Mesendoderm (in vitro differentiated cells): ENCODE measurements around the gene UBE2D2.
"Not testable (repeated sequence)": the region's sequence is repeated elsewhere in the genome, so short reads cannot be mapped to it uniquely, and the experiment has no call there.

Experiments
- DNase-seq: peaks from one replicate; pipeline ENCODE4 v3.0.0; 2013
- H2AK5ac ChIP-seq: 2 replicates; pipeline ENCODE4 v1.6.1; 2013; ENCODE audit warnings: low read length, inconsistent platforms
- H2BK120ac ChIP-seq: 2 replicates; pipeline ENCODE4 v1.6.1; 2013; ENCODE audit warnings: low read depth, mild to moderate bottlenecking, low read length, moderate library complexity, mixed read lengths
- H2BK15ac ChIP-seq: replicated peaks from 2 replicates; pipeline ENCODE4 v1.6.1; 2013; ENCODE audit warnings: low read depth, mild to moderate bottlenecking, moderate library complexity
- H2BK5ac ChIP-seq: 2 replicates; pipeline ENCODE4 v1.6.1; 2013; ENCODE audit warnings: low read length, inconsistent platforms
- H3K18ac ChIP-seq: 2 replicates; pipeline ENCODE4 v1.6.1; 2013; ENCODE audit warnings: mild to moderate bottlenecking, low read length, mixed read lengths
- H3K23ac ChIP-seq: one replicate; pipeline ENCODE4 v1.6.1; 2013; ENCODE audit warnings: low read length
- H3K27ac ChIP-seq: 2 replicates; pipeline ENCODE4 v1.5.1; 2013; ENCODE audit warnings: low read depth, mild to moderate bottlenecking, inconsistent platforms, low read length, moderate library complexity
- H3K27me3 ChIP-seq: 2 replicates; pipeline ENCODE4 v1.6.1; 2013; ENCODE audit warnings: low read length, control low read depth, mild to moderate bottlenecking, inconsistent platforms; ENCODE audit not compliant: insufficient read depth, poor library complexity
- H3K36me3 ChIP-seq: 2 replicates; pipeline ENCODE4 v1.6.1; 2013; ENCODE audit warnings: low read length, inconsistent platforms; ENCODE audit not compliant: control insufficient read depth, insufficient read depth
- H3K4ac ChIP-seq: one replicate; pipeline ENCODE4 v1.6.1; 2013; ENCODE audit warnings: low read depth, mild to moderate bottlenecking, low read length, moderate library complexity
- H3K4me1 ChIP-seq: 2 replicates; pipeline ENCODE4 v1.6.1; 2013; ENCODE audit warnings: low read depth, low read length, inconsistent platforms; ENCODE audit not compliant: control insufficient read depth
- H3K4me2 ChIP-seq: 2 replicates; pipeline ENCODE4 v1.6.1; 2013; ENCODE audit warnings: low read length
- H3K4me3 ChIP-seq: 2 replicates; pipeline ENCODE4 v1.5.1; 2013; ENCODE audit warnings: mild to moderate bottlenecking, low read length
- H3K56ac ChIP-seq: one replicate; pipeline ENCODE4 v1.6.1; 2013; ENCODE audit warnings: low read length
- H3K79me1 ChIP-seq: 2 replicates; pipeline ENCODE4 v1.6.1; 2013; ENCODE audit warnings: low read length, inconsistent platforms
- H3K79me2 ChIP-seq: 2 replicates; pipeline ENCODE4 v1.6.1; 2013; ENCODE audit warnings: mild to moderate bottlenecking, low read length; ENCODE audit not compliant: control insufficient read depth, insufficient read depth
- H3K9ac ChIP-seq: 2 replicates; pipeline ENCODE4 v1.6.1; 2013; ENCODE audit warnings: low read length, inconsistent platforms
- H4K5ac ChIP-seq: one replicate; pipeline ENCODE4 v1.6.1; 2013; ENCODE audit warnings: low read length
- H4K8ac ChIP-seq: one replicate; pipeline ENCODE4 v1.6.1; 2013; ENCODE audit warnings: low read depth, mild to moderate bottlenecking, control low read depth, low read length, moderate library complexity
- WGBS: extraction: QIAGEN DNeasy Blood & Tissue Kit; methylation state at CpG from one replicate; pipeline ENCODE4 v1.1.7; 2013; ENCODE audit warnings: low lambda C conversion rate, missing lambda C conversion rate; ENCODE audit not compliant: insufficient coverage; ENCODE audit errors: extremely low coverage; 5-methylcytosine and 5-hydroxymethylcytosine counted together

Gene UBE2D2

DNA sequence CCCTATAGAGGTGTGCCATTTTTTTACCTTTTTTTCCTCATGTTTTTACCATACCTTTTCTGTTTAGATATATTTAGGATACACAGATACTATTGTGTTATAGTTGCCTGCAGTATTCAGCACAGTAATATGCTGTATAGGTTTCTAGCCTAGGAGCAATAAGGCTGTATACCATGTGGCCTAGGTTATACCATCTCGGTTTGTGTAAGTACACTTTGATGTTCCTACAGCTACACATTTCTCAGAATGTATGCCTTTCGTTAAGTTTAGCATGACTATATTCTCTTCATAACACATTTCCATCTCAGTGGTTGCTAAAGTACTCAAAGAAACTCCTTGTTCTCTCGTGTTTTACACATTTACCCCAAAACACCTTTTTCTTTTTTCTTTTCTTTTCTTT lies 23.0 kb downstream of the UBE2D2 start:
- Histone ChIP-seq H4K8ac (no peak overlapping the region), H3K79me2 (peaks cover 64% of the 10 kb centered on the region), H3K27me3 (no peaks in the 10 kb centered on the region), H4K5ac (no peak overlapping the region), H3K9ac (no peak overlapping the region), H2BK15ac (no peak overlapping the region), H3K4me3 (no peak overlapping the region), H3K79me1 (peaks cover 12% of the 10 kb centered on the region), H3K56ac (no peak overlapping the region), H3K18ac (no peak overlapping the region), H3K4ac (no peak overlapping the region), H3K23ac (no peak overlapping the region), H2BK5ac (no peak overlapping the region), H3K36me3 (no peaks in the 10 kb centered on the region), H3K4me1 (no peaks in the 10 kb centered on the region), H2BK120ac (no peak overlapping the region), H3K27ac (no peak overlapping the region), H3K4me2 (no peak overlapping the region), H2AK5ac (no peak overlapping the region)
- no peak for DNase-seq
- 100% methylated on average over 1 of the region's 3 CpGs for WGBS

DNA sequence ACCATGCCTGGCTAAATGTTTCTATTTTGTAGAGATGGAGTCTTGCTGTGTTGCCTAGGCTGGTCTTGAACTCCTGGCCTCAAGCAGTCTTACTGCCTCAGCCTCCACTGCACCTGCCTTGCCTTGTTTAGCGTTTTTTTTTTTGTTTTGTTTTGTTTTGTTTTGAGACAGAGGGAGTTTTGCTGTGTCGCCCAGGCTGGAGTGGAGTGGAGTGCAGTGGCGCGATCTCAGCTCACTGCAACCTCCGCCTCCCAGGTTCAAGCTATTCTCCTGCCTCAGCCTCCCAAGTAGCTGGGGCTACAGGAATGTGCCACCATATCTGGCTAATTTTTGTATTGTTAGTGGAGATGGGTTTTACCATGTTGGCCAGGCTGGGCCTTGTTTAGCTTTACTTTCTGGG lies 27.0 kb downstream of the UBE2D2 start:
- H3K4me3 ChIP-seq, H3K4me1 ChIP-seq, DNase-seq, H3K4ac ChIP-seq, H3K79me1 ChIP-seq, H2BK120ac ChIP-seq, H2BK15ac ChIP-seq, H3K27ac ChIP-seq, H4K5ac ChIP-seq, H2BK5ac ChIP-seq, H3K27me3 ChIP-seq, H4K8ac ChIP-seq, H2AK5ac ChIP-seq, H3K23ac ChIP-seq, H3K4me2 ChIP-seq, H3K36me3 ChIP-seq, H3K56ac ChIP-seq, H3K18ac ChIP-seq, H3K9ac ChIP-seq: not testable (repeated sequence)
- peaks cover 53% of the 10 kb centered on the region for H3K79me2 ChIP-seq
- no CpG with 5 or more reads among the region's 5 CpGs for WGBS

DNA sequence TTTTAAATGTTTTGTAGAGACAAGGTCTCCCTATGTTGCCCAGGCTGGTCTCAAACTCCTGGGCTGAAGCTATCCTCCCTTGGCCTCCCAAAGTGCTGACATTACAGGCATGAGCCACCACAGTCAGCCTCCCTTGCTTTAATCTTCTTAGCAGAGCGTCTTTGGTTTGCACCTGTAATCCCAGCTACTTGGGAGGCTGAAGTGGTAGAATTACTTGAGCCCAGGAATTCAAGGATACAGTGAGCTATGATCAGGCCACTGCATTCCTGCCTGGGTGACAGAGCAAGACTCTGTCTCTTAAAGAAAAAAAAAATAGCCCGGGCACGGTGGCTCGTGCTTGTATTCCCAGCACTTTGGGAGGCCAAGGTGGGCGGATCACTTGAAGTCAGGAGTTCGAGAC lies 27.8 kb downstream of the UBE2D2 start:
- Histone ChIP-seq H2BK5ac (no peak overlapping the region), H2AK5ac (no peak overlapping the region), H3K18ac (no peak overlapping the region), H4K8ac (no peak overlapping the region), H3K36me3 (no peaks in the 10 kb centered on the region), H3K4ac (no peak overlapping the region), H4K5ac (no peak overlapping the region), H3K23ac (no peak overlapping the region), H2BK15ac (no peak overlapping the region), H3K79me2 (peaks cover 54% of the 10 kb centered on the region), H2BK120ac (no peak overlapping the region), H3K4me2 (no peak overlapping the region), H3K79me1 (peaks cover 9% of the 10 kb centered on the region), H3K56ac (no peak overlapping the region), H3K4me1 (no peaks in the 10 kb centered on the region), H3K9ac (no peak overlapping the region), H3K27ac (no peak overlapping the region), H3K27me3 (no peaks in the 10 kb centered on the region), H3K4me3 (no peak overlapping the region)
- DNase-seq: peak; percentile 25
- WGBS: no CpG with 5 or more reads among the region's 6 CpGs

DNA sequence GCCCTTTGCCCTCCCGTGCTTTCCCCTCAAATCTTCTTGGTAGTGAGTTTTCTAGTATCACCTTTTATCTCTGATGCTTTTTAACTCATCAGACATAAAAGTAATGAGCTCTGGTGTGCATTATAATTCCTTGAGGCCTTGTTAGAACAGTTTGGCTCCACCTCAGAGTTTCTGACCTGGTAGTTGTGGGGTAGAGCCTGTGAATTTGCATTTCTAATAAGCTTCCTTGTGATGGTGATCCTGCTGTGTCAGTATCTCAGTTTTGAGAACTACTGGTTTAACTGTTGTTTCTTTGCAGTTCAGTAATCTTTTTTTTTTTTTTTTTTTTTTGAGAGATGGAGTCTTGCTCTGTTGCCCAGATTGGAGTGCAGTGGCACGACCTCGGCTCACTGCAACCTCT lies 31.1 kb downstream of the UBE2D2 start:
- H3K79me2 ChIP-seq: peaks cover 47% of the 10 kb centered on the region
- no peaks in the 10 kb centered on the region for H3K4me1 ChIP-seq
- no CpG with 5 or more reads among the region's 3 CpGs for WGBS
- no peak overlapping the region for H2BK15ac ChIP-seq
- no peaks in the 10 kb centered on the region for H3K36me3 ChIP-seq
- no peak overlapping the region for H2BK5ac ChIP-seq
- H3K56ac ChIP-seq: no peak overlapping the region
- no peak overlapping the region for H3K18ac ChIP-seq
- H3K4ac ChIP-seq: no peak overlapping the region
- no peak overlapping the region for H2AK5ac ChIP-seq
- no peak overlapping the region for H4K8ac ChIP-seq
- H3K27ac ChIP-seq: no peak overlapping the region
- H3K4me3 ChIP-seq: no peak overlapping the region
- H4K5ac ChIP-seq: no peak overlapping the region
- H3K9ac ChIP-seq: no peak overlapping the region
- no peak overlapping the region for H2BK120ac ChIP-seq
- no peaks in the 10 kb centered on the region for H3K27me3 ChIP-seq
- H3K79me1 ChIP-seq: peaks cover 4% of the 10 kb centered on the region
- H3K23ac ChIP-seq: no peak overlapping the region
- no peak overlapping the region for H3K4me2 ChIP-seq
- DNase-seq: no peak

DNA sequence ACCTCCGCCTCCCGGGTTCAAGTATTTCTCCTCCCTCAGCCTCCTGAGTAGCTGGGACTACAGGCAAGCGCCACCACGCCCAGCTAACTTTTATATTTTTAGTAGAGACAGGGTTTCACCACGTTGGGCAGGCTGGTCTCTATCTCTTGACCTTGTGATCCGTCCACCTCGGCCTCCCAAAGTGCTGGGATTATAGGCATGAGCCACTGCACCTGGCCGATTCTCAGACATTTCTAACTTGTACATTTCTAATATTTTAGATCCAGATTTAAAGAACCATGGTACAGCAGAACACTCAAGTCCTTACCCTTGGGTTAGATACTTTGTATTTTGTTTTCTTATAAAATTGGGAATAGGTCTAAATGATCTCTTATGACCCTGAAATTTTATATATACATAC lies 31.9 kb downstream of the UBE2D2 start:
- not testable (repeated sequence) for H2BK120ac ChIP-seq, H3K4me3 ChIP-seq, H3K56ac ChIP-seq, H3K4ac ChIP-seq, H2AK5ac ChIP-seq, H3K27me3 ChIP-seq, H3K4me2 ChIP-seq, H4K8ac ChIP-seq, DNase-seq, H3K36me3 ChIP-seq, H2BK5ac ChIP-seq, H2BK15ac ChIP-seq, H3K27ac ChIP-seq, H3K79me1 ChIP-seq, H3K18ac ChIP-seq, H3K4me1 ChIP-seq, H3K23ac ChIP-seq, H3K9ac ChIP-seq, H4K5ac ChIP-seq
- WGBS: no CpG with 5 or more reads among the region's 8 CpGs
- peaks cover 40% of the 10 kb centered on the region for H3K79me2 ChIP-seq

DNA sequence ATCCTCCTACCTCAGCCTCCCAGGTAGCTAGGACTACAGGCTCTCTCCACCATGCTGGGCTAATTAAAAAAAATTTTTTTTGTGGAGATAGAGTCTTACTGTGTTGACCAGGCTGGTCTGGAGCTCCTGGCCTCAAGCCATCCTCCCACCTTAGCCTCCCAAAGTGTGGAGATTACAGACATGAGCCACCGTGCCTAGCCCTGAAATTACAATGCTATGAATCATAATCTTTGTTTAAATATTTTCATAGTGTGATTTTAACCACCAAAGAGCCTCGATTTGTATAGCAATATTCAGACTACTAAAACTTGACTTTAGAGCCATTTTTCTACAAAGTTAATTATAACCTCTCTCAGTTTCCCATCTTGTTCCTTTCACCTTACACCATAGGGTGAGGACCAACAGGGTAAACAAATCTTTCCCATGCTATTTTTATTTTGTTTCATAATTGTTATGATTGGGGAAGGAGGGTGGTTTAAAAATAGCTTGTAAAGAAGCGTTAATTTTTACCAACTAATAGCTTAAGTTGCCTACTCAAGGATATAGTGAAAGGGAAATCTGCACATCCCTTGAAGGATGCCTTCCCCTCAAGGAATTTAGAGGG lies 32.7 kb downstream of the UBE2D2 start:
- Histone ChIP-seq H4K8ac (no peak overlapping the region), H3K79me2 (peaks cover 38% of the 10 kb centered on the region), H2BK5ac (no peak overlapping the region), H3K4ac (no peak overlapping the region), H3K4me3 (no peak overlapping the region), H3K23ac (no peak overlapping the region), H3K36me3 (no peaks in the 10 kb centered on the region), H4K5ac (no peak overlapping the region), H3K79me1 (peaks cover 2% of the 10 kb centered on the region), H3K18ac (no peak overlapping the region), H3K27me3 (no peaks in the 10 kb centered on the region), H3K27ac (no peak overlapping the region), H2AK5ac (no peak overlapping the region), H2BK15ac (no peak overlapping the region), H3K4me2 (no peak overlapping the region), H3K9ac (no peak overlapping the region), H3K4me1 (no peaks in the 10 kb centered on the region), H2BK120ac (no peak overlapping the region), H3K56ac (no peak overlapping the region)
- no CpG with 5 or more reads among the region's 3 CpGs for WGBS
- no peak for DNase-seq
